Measurements from ENCODE around the gene RPL3. TPM values are rescaled to one million over a fixed set of nuclear protein-coding genes. Genes with fewer than 3 reads are reported as not detected.

Gene RPL3
- polyA plus RNA-seq, 1 donor (not counting 4 experiments of a cell fraction or from before 2014, with no cell fraction given), result 2,538 TPM

GRCh38 chr22:39282645-39283321 is 36.6 kb downstream of the RPL3 start:
- H4K20me1 ChIP-seq (ENCODE audit: control insufficient read depth, extremely low read depth, insufficient read depth, low read length), result no peaks in the 10 kb centered on the region

DNA sequence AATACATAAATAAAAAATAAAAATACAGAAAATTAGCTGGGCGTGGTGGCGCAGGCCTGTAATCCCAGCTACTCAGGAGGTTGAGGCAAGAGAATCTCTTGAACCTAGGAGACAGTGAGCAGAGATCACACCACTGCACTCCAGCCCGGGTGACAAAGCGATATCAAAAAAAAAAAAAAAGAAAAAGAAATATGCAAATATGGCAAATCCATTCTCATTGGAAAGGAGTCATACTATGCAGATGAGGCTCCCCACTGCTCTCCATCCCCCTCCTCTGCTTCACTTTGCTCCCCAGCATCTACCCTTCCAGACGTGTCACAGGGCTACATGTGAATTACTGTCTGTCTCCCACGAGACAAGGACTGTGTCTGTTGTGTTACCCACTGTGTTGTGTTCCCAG is 38.3 kb downstream of the RPL3 start:
- no peak overlapping the region for H3K27ac ChIP-seq (ENCODE audit: control insufficient read depth, insufficient read depth, low read length)
- TF ChIP-seq, protein P1, sequence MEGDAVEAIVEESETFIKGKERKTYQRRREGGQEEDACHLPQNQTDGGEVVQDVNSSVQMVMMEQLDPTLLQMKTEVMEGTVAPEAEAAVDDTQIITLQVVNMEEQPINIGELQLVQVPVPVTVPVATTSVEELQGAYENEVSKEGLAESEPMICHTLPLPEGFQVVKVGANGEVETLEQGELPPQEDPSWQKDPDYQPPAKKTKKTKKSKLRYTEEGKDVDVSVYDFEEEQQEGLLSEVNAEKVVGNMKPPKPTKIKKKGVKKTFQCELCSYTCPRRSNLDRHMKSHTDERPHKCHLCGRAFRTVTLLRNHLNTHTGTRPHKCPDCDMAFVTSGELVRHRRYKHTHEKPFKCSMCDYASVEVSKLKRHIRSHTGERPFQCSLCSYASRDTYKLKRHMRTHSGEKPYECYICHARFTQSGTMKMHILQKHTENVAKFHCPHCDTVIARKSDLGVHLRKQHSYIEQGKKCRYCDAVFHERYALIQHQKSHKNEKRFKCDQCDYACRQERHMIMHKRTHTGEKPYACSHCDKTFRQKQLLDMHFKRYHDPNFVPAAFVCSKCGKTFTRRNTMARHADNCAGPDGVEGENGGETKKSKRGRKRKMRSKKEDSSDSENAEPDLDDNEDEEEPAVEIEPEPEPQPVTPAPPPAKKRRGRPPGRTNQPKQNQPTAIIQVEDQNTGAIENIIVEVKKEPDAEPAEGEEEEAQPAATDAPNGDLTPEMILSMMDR (optimal IDR thresholded peaks at IDR 0.05 in 1 of 3, IDR thresholded peaks at IDR 0.05 in 1 of 3, conservative IDR thresholded peaks at IDR 0.05 in 1 of 3; ENCODE audit: extremely low read depth in 1 of 3, insufficient read depth in 2 of 3, low read length in 3 of 3), result no peak
- TF ChIP-seq EZH2 (IDR thresholded peaks at IDR 0.05; ENCODE audit: low read length), result no peak

More at GRCh38 chr22:39282645-39283321, 36.6 kb downstream of the RPL3 start:
- H3K9me3 ChIP-seq (ENCODE audit: control insufficient read depth, low read depth, low read length), result peaks cover 3% of the 10 kb centered on the region
- H3K27me3 ChIP-seq (ENCODE audit: control insufficient read depth, extremely low read depth, insufficient read depth, low read length), result no peaks in the 10 kb centered on the region
- H2AFZ ChIP-seq (ENCODE audit: control insufficient read depth, low read length), result peak overlapping the region; percentile 27
- H3K4me2 ChIP-seq (ENCODE audit: control insufficient read depth, extremely low read depth, insufficient read depth, low read depth, low read length), result peak overlapping the region; percentile 20
- DNase-seq (ENCODE audit: low read depth, low spot score), result no peak
- H3K27ac ChIP-seq (ENCODE audit: control insufficient read depth, insufficient read depth, low read length), result peak overlapping the region; percentile 47
- H3K36me3 ChIP-seq (ENCODE audit: control insufficient read depth in 2 of 2, extremely low read depth in 1 of 2, insufficient read depth in 2 of 2, low read length in 2 of 2), result no peaks in the 10 kb centered on the region
- H3K4me3 ChIP-seq (ENCODE audit: control insufficient read depth in 2 of 3, extremely low read depth in 1 of 3, insufficient read depth in 2 of 3, low read depth in 1 of 3, low read length in 3 of 3), result no peak overlapping the region
- H3K9ac ChIP-seq (ENCODE audit: control insufficient read depth, extremely low read depth, insufficient read depth, low read length), result peak overlapping the region; percentile 18
- FAIRE-seq, result no peak
- no peaks in the 10 kb centered on the region for H3K9me1 ChIP-seq (ENCODE audit: control insufficient read depth, extremely low read depth, insufficient read depth, low read length)
- no peaks in the 10 kb centered on the region for H3K79me2 ChIP-seq (ENCODE audit: control insufficient read depth, insufficient read depth, low read length)
- TF ChIP-seq, protein P1 (optimal IDR thresholded peaks at IDR 0.05 in 1 of 3, IDR thresholded peaks at IDR 0.05 in 1 of 3, conservative IDR thresholded peaks at IDR 0.05 in 1 of 3; ENCODE audit: extremely low read depth in 1 of 3, insufficient read depth in 2 of 3, low read length in 3 of 3), result peak in 1 of 3 experiments; percentile 47
- TF ChIP-seq EZH2 (IDR thresholded peaks at IDR 0.05; ENCODE audit: low read length), result no peak
- peaks cover 26% of the 10 kb centered on the region for H3K4me1 ChIP-seq (ENCODE audit: control insufficient read depth, extremely low read depth, insufficient read depth, low read length)
- dilution Hi-C loops (cut with MboI; ENCODE audit: extremely low pct_ligation_motif_present, low sequenced_read_pairs), result no loop called here

More for the DNA sequence above, 38.3 kb downstream of the RPL3 start:
- Histone ChIP-seq H3K9me3 (ENCODE audit: control insufficient read depth, low read depth, low read length) (peaks cover 3% of the 10 kb centered on the region), H4K20me1 (ENCODE audit: control insufficient read depth, extremely low read depth, insufficient read depth, low read length) (no peaks in the 10 kb centered on the region), H3K4me3 (ENCODE audit: control insufficient read depth in 2 of 3, extremely low read depth in 1 of 3, insufficient read depth in 2 of 3, low read depth in 1 of 3, low read length in 3 of 3) (no peak overlapping the region), H3K9me1 (ENCODE audit: control insufficient read depth, extremely low read depth, insufficient read depth, low read length) (no peaks in the 10 kb centered on the region), H3K4me1 (ENCODE audit: control insufficient read depth, extremely low read depth, insufficient read depth, low read length) (peaks cover 21% of the 10 kb centered on the region), H3K36me3 (ENCODE audit: control insufficient read depth in 2 of 2, extremely low read depth in 1 of 2, insufficient read depth in 2 of 2, low read length in 2 of 2) (no peaks in the 10 kb centered on the region), H3K27me3 (ENCODE audit: control insufficient read depth, extremely low read depth, insufficient read depth, low read length) (no peaks in the 10 kb centered on the region), H2AFZ (ENCODE audit: control insufficient read depth, low read length) (no peak overlapping the region), H3K9ac (ENCODE audit: control insufficient read depth, extremely low read depth, insufficient read depth, low read length) (no peak overlapping the region), H3K79me2 (ENCODE audit: control insufficient read depth, insufficient read depth, low read length) (no peaks in the 10 kb centered on the region), H3K4me2 (ENCODE audit: control insufficient read depth, extremely low read depth, insufficient read depth, low read depth, low read length) (no peak overlapping the region)
- no peak for DNase-seq (ENCODE audit: low read depth, low spot score)
- dilution Hi-C loops (cut with MboI; ENCODE audit: extremely low pct_ligation_motif_present, low sequenced_read_pairs), result no loop called here
- FAIRE-seq, result no peak
